NCI-H510A (cell line): ENCODE data around the gene FBN1.

ENCODE experiments used
- DNase-seq: peaks from one replicate; lab custom pipeline; 2025; lab: John Stamatoyannopoulos, UW

Gene FBN1

DNA sequence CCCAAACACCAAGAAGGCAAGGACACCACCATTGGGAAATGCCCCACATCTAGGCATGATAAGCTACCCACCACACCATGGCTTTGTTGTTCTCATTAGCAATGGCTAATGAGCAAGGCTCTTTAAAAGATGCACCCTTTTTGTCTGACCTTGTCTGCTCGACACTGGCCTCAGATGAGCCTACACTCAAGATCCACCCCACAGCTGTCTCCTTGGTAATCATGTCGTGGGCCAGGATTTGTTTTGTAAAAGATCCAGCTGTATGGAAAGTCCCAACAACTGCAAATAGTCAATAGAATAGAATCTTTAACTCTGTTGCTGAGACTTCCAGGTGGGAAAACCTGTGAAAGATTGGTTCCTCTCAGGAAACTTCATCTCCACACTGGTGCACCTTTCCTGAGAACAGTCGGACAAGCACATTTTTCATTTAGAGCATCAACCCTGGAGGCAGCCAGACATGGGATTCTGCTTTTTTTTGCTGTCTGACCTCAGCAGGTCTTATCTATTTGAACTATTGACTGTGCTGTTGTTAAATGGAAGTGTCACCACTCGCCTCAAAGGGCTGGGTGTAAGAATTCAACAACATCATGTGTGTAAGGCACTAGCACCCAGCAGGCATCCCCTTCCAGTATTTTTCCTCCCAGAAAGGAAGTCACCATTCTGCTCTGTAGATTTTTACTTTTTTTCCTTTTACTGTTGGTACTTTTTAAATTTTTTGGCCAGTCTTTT lies 278.8 kb downstream of the FBN1 start:
- no peak for DNase-seq

DNA sequence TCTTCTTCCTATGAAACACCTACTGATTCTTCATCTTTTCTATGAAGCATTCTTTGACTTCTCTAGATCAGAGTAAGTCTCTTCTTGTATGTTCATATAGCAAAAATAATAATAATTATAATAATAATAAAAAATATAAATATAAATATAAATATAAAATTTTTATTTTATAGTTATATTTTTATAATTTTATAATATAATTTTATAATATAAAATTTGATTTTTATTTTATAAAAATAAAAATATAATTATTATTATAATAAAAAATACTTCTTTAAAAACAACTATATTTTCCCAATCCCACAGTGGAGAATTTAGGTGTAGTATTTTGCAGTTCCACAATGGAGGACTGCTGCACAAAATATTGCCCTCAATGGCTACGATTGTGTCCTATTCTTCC lies 279.9 kb downstream of the FBN1 start:
- DNase-seq: no peak

DNA sequence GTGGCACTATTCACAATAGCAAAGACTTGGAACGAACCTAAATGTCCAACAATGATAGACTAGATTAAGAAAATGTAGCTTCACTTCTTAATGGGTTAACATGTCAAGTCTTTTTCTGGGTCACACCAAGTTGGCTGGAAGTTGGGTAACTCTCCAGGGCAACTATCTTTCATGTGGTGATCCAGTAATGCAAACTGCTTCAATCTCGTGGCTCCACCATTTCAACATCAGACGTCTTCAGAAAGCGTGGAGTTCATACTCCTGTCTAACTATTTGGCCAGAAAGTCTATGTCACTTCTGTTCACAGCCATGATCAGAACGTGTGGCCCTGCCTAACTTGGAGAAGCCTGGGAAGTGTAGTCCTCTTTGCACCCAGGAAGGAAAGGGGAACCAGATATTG lies 282.0 kb downstream of the FBN1 start:
- no peak for DNase-seq

DNA sequence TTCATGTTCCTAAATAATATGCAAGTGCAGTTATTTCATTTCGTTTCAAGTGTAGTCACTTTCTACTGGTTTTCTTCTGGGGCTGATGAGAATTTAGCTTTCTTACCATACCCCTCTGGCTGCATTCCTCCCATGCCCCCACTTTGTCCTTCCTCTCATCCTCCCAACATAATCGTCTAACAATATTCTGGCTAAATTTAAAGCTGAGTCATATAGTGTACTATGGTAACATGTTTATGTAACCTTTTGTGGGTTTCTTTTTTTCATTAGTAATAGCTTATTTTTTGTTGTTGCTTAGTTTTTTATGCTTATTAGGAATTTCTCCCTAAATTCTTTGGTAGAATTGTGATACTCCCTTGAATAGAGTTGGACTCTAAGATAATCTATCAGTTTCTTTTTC lies 283.8 kb downstream of the FBN1 start:
- DNase-seq: no peak

DNA sequence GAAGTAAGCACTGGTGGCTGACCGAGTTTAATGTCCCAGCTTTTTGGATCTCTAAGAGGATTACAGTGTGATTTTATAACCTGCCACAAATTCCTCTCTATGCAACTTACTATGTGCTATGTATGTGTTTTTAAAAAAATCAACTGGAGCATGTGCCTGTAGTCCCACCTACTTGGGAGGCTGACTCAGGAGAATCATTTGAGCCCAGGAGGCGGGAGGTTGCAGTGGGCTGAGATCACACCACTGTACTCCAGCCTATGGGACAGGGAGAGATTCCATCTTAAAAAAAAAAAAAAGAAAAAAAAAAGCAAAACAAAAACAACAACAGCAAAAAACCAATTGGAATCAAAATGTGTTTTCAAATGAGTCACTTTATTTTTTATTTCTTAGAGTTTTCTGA lies 284.7 kb downstream of the FBN1 start:
- DNase-seq: no peak
